MM.1S (cell line): ENCODE data around the gene CHSY1.
A peak's percentile ranks its signal among the peaks of the same experiment; 100 is the strongest.

Experiments
- DNase-seq: peaks from one replicate; pipeline ENCODE4 v3.0.0-alpha.2; 2015
- H2AFZ ChIP-seq: fragments of 300-600 bp; sonication (generic); 2 replicates; pipeline ENCODE4 v1.6.0; 2016; ENCODE audit warnings: antibody characterized with exemption, low read length
- H3F3A ChIP-seq: fragments of 300-600 bp; sonication (generic); 2 replicates; pipeline ENCODE4 v1.6.1; 2016; ENCODE audit warnings: mild to moderate bottlenecking, antibody characterized with exemption, low read length, moderate library complexity, mixed read lengths; ENCODE audit not compliant: insufficient read depth
- H3K27ac ChIP-seq: fragments of 300-600 bp; sonication (generic); 2 replicates; pipeline ENCODE4 v1.5.1; 2016; ENCODE audit warnings: mild to moderate bottlenecking, low read length
- H3K27me3 ChIP-seq: fragments of 300-600 bp; sonication (generic); replicated peaks from 2 replicates; pipeline ENCODE4 v1.6.0; 2016; ENCODE audit warnings: low read length; ENCODE audit not compliant: insufficient read depth
- H3K36me3 ChIP-seq: fragments of 300-600 bp; sonication (generic); replicated peaks from 2 replicates; pipeline ENCODE4 v1.6.1; 2016; ENCODE audit warnings: mild to moderate bottlenecking, low read length, mixed read lengths; ENCODE audit not compliant: insufficient read depth
- H3K4me1 ChIP-seq: fragments of 300-600 bp; sonication (generic); 2 replicates; pipeline ENCODE4 v1.6.1; 2016; ENCODE audit warnings: low read length, mixed read lengths
- H3K4me2 ChIP-seq: fragments of 300-600 bp; sonication (generic); 2 replicates; pipeline ENCODE4 v1.6.0; 2016; ENCODE audit warnings: low read depth, low read length
- H3K4me3 ChIP-seq: fragments of 300-600 bp; sonication (generic); 2 replicates; pipeline ENCODE4 v1.5.1; 2016; ENCODE audit warnings: low read length, mixed read lengths
- H3K79me2 ChIP-seq: fragments of 300-600 bp; sonication (generic); 2 replicates; pipeline ENCODE4 v1.6.1; 2016; ENCODE audit warnings: mixed run types, low read length, mixed read lengths
- H3K9ac ChIP-seq: fragments of 300-600 bp; sonication (generic); 2 replicates; pipeline ENCODE4 v1.6.1; 2016; ENCODE audit warnings: low read length, mixed read lengths
- H3K9me2 ChIP-seq: fragments of 300-600 bp; sonication (generic); replicated peaks from 2 replicates; pipeline ENCODE4 v1.6.1; 2016; ENCODE audit warnings: mild to moderate bottlenecking, low read length, mixed read lengths; ENCODE audit not compliant: insufficient read depth
- H3K9me3 ChIP-seq: fragments of 300-600 bp; sonication (generic); replicated peaks from 2 replicates; pipeline ENCODE4 v1.6.1; 2016; ENCODE audit warnings: mild to moderate bottlenecking, low read length, mixed read lengths; ENCODE audit not compliant: insufficient read depth
- H4K20me1 ChIP-seq: fragments of 300-600 bp; sonication (generic); 2 replicates; pipeline ENCODE4 v1.6.1; 2016; ENCODE audit warnings: mild to moderate bottlenecking, low read length, moderate library complexity, mixed read lengths; ENCODE audit not compliant: insufficient read depth
- EZH2 ChIP-seq: fragments of 300-600 bp; sonication (generic); optimal IDR thresholded peaks from 2 replicates; pipeline ENCODE3; 2017; ENCODE audit warnings: low read depth, mild to moderate bottlenecking, antibody characterized with exemption, low read length, mixed read lengths
- EZH2phosphoT487 ChIP-seq: fragments of 300-600 bp; sonication (generic); IDR thresholded peaks from 2 replicates; pipeline ENCODE4 v1.6.1; 2018; ENCODE audit warnings: antibody characterized with exemption, low read length
- TF ChIP-seq, protein P1 (sequence below): fragments of 300-600 bp; sonication (generic); IDR thresholded peaks from 2 replicates; pipeline ENCODE4 v1.5.1; 2016; ENCODE audit warnings: antibody characterized with exemption, low read length, mixed read lengths

Gene CHSY1

GRCh38 chr15:101146118-101146702 is 105.6 kb downstream of the CHSY1 start:
- H3K4me1 ChIP-seq: peaks cover 55% of the 10 kb centered on the region
- no peaks in the 10 kb centered on the region for H3K27me3 ChIP-seq
- peak overlapping the region; percentile 90; the same call in 1 of the 2 replicates for H3K27ac ChIP-seq
- H3K4me3 ChIP-seq: no peak overlapping the region
- no peaks in the 10 kb centered on the region for H3K9me2 ChIP-seq
- peaks cover 12% of the 10 kb centered on the region for H3K79me2 ChIP-seq
- TF ChIP-seq, protein P1, sequence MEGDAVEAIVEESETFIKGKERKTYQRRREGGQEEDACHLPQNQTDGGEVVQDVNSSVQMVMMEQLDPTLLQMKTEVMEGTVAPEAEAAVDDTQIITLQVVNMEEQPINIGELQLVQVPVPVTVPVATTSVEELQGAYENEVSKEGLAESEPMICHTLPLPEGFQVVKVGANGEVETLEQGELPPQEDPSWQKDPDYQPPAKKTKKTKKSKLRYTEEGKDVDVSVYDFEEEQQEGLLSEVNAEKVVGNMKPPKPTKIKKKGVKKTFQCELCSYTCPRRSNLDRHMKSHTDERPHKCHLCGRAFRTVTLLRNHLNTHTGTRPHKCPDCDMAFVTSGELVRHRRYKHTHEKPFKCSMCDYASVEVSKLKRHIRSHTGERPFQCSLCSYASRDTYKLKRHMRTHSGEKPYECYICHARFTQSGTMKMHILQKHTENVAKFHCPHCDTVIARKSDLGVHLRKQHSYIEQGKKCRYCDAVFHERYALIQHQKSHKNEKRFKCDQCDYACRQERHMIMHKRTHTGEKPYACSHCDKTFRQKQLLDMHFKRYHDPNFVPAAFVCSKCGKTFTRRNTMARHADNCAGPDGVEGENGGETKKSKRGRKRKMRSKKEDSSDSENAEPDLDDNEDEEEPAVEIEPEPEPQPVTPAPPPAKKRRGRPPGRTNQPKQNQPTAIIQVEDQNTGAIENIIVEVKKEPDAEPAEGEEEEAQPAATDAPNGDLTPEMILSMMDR: no peak
- TF ChIP-seq EZH2 (no peak), EZH2phosphoT487 (no peak)
- peaks cover 28% of the 10 kb centered on the region for H3F3A ChIP-seq
- no peaks in the 10 kb centered on the region for H3K36me3 ChIP-seq
- no peaks in the 10 kb centered on the region for H3K9me3 ChIP-seq
- no peak overlapping the region for H3K9ac ChIP-seq
- no peak for DNase-seq
- no peak overlapping the region for H2AFZ ChIP-seq
- no peaks in the 10 kb centered on the region for H4K20me1 ChIP-seq
- H3K4me2 ChIP-seq: no peak overlapping the region

DNA sequence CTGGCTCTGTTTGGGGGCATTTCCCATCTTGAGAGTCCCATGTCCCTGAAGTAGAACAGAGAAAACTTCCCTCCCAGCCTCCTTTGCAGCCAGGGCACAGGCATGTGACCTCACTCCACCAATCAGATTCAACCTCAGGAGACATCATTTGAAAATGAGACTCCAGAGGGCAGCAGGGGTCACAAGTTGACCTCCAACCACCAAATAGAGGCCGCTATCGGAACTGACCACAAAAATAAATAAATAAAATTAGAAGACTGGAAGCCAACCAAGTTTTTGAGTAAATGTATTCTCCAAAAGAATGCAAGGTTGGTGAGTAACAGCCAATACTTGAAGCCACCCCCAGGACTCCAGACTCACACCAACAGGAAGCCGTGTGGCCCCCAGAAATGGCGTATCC is 106.5 kb downstream of the CHSY1 start:
- Histone ChIP-seq H3K4me1 (peaks cover 54% of the 10 kb centered on the region), H3K27me3 (no peaks in the 10 kb centered on the region), H3K27ac (no peak overlapping the region), H3K36me3 (no peaks in the 10 kb centered on the region), H4K20me1 (no peaks in the 10 kb centered on the region), H3K4me3 (no peak overlapping the region), H2AFZ (no peak overlapping the region), H3K9me2 (no peaks in the 10 kb centered on the region), H3K79me2 (peaks cover 9% of the 10 kb centered on the region), H3F3A (peaks cover 27% of the 10 kb centered on the region), H3K9ac (no peak overlapping the region), H3K4me2 (no peak overlapping the region), H3K9me3 (no peaks in the 10 kb centered on the region)
- no peak for DNase-seq
- TF ChIP-seq EZH2 (no peak), EZH2phosphoT487 (no peak)
- TF ChIP-seq, protein P1: no peak

DNA sequence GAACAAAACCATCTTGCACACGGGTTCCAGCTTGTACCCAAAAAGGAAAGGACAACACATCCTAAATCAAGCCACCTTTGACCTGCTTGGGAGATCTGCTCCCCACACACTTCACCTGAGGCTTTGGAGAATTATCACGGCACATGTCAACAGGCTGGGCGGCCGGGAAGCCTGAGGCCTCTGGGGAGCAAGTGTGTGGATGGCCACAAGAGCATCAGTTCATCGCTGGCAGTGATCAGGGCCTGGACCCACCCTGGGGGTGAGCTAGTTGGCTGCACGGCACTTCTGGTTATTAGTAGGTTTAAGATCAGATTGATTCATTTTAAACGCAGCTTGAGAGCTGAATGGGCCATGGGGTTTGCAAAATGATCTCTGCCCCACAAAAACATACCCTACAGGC is 108.5 kb downstream of the CHSY1 start:
- no peak for DNase-seq
- H3K4me1 ChIP-seq: peaks cover 54% of the 10 kb centered on the region

More for the DNA sequence above, 108.5 kb downstream of the CHSY1 start:
- Histone ChIP-seq H3K9me2 (no peaks in the 10 kb centered on the region), H3K79me2 (peaks cover 9% of the 10 kb centered on the region; the same call in 1 of the 2 replicates), H3K9me3 (no peaks in the 10 kb centered on the region), H3F3A (peaks cover 34% of the 10 kb centered on the region), H4K20me1 (no peaks in the 10 kb centered on the region), H3K9ac (no peak overlapping the region), H3K36me3 (no peaks in the 10 kb centered on the region), H3K4me2 (no peak overlapping the region), H2AFZ (no peak overlapping the region), H3K27ac (no peak overlapping the region), H3K4me3 (no peak overlapping the region), H3K27me3 (no peaks in the 10 kb centered on the region)
- no peak for TF ChIP-seq EZH2
- TF ChIP-seq, protein P1: no peak
- no peak for TF ChIP-seq EZH2phosphoT487
